Esophagus squamous epithelium (tissue), 4 donors: ENCODE data around the gene PCSK1.

Experiments
- POLR2A ChIP-seq, 4 donors: fragments of 450-650 bp; IDR thresholded peaks; one replicate each; pipeline ENCODE4 v1.6.1; 2017; ENCODE audit warnings: antibody characterized with exemption in 4 of 4, mild to moderate bottlenecking in 4 of 4, moderate library complexity in 3 of 4
- TF ChIP-seq, protein P1 (sequence below), 6 experiments: fragments of 450-650 bp in 4 of 6; fragments of 200-600 bp in 2 of 6; sonication (generic) in 2 of 6; IDR thresholded peaks; one replicate each; pipeline ENCODE4 v1.5.1; 2016 to 2019; ENCODE audit warnings: antibody characterized with exemption in 6 of 6, mild to moderate bottlenecking in 4 of 6, moderate library complexity in 4 of 6

DNA sequence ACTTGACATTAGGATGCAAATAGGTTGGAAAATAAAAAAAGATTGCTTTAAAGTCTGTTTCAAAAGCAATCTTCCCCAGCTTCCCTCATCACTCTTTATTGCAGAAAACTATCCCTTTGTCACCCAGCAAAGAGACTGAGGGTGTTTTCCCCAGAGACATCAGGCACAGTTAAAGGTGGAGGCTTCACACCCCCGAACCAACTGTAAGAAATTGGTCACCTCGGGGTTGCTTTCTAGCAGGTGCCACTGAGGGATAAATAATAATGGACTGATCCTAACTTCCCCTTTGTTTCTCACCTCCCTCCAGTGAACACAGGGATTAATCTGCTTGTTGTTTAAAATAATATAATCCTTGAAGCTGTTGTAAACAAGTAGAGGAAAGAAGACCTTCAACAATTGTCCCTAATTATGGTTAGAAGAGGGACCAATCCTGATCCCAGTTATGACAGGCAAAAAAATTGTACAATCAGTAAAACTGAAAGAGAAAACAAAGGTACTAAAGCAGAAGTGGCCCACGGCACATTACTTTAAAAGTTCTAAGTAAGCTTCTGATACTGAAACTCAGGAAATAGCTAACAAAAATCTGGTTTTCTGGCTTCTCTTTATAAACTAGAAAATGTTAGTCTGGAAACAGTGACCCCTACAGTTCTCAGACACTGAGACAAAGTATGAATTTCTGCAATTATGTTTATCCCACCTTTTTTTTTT is 6.6 kb upstream of the PCSK1 start:
- no peak for TF ChIP-seq POLR2A (IDR thresholded peaks at IDR 0.05)
- TF ChIP-seq, protein P1, sequence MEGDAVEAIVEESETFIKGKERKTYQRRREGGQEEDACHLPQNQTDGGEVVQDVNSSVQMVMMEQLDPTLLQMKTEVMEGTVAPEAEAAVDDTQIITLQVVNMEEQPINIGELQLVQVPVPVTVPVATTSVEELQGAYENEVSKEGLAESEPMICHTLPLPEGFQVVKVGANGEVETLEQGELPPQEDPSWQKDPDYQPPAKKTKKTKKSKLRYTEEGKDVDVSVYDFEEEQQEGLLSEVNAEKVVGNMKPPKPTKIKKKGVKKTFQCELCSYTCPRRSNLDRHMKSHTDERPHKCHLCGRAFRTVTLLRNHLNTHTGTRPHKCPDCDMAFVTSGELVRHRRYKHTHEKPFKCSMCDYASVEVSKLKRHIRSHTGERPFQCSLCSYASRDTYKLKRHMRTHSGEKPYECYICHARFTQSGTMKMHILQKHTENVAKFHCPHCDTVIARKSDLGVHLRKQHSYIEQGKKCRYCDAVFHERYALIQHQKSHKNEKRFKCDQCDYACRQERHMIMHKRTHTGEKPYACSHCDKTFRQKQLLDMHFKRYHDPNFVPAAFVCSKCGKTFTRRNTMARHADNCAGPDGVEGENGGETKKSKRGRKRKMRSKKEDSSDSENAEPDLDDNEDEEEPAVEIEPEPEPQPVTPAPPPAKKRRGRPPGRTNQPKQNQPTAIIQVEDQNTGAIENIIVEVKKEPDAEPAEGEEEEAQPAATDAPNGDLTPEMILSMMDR (IDR thresholded peaks at IDR 0.05), result no peak
